ENCODE results near the gene KIF1A. TPM values are rescaled to one million over a fixed set of nuclear protein-coding genes. Genes with fewer than 3 reads are reported as not detected.

The KIF1A gene
- total and polyA plus RNA-seq, 2 donors (not counting 3 experiments of a cell fraction or from before 2014, with no cell fraction given) = 0.11 to 0.64 TPM

DNA sequence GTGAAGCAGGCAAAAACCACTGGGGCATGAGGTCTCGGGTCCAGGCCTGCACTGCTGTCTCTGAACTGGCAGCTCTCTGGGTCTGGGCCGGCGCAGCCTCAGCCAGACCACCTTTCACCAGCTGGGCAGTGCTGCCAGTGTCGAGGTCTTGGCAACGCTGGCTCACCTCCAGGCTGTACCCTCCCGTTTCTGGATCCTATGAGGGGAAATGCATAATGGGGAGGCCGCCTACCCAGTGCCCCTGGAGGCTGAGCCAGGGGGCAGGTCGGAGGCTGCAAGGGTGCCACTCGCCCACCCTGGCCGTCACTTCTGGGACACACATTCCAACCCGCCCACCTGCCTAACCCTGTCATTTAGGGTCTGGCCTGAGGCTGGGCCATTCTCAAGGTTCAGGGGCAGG is 24.6 kb downstream of the KIF1A start:
- dilution Hi-C loops (cut with MboI; ENCODE audit: extremely low pct_ligation_motif_present, low sequenced_read_pairs) = no loop called here
- no peak overlapping the region for H2AFZ ChIP-seq (ENCODE audit: low read depth, low read length)
- POLR2A ChIA-PET = no interaction called here
- H3K9me3 ChIP-seq (replicated peaks; ENCODE audit: control insufficient read depth, insufficient read depth, low read length) = no peaks in the 10 kb centered on the region
- no peaks in the 10 kb centered on the region for H3K9me1 ChIP-seq (replicated peaks; ENCODE audit: control insufficient read depth, extremely low read depth, insufficient read depth, low read length)
- H3K27ac ChIP-seq (ENCODE audit: insufficient read depth, low read depth, low read length) = no peak overlapping the region
- H3K27me3 ChIP-seq (ENCODE audit: control insufficient read depth in 2 of 2, insufficient read depth in 2 of 2, low read length in 2 of 2) = peaks cover 6 to 15% of the 10 kb centered on the region in 2 experiments
- no peak for FAIRE-seq
- no peak for DNase-seq (ENCODE audit: low read depth, low spot score)
- H3K79me2 ChIP-seq (ENCODE audit: control insufficient read depth, insufficient read depth, low read length) = no peaks in the 10 kb centered on the region
- no peak overlapping the region for H3K4me3 ChIP-seq (replicated peaks in 1 of 3; ENCODE audit: insufficient read depth in 1 of 3, low read depth in 1 of 3, low read length in 3 of 3)
- no peak overlapping the region for H3K9ac ChIP-seq (replicated peaks; ENCODE audit: extremely low read depth, insufficient read depth, low read length)
- no peaks in the 10 kb centered on the region for H4K20me1 ChIP-seq (replicated peaks; ENCODE audit: control insufficient read depth, extremely low read depth, insufficient read depth, low read length)
- no peak overlapping the region for H3K4me2 ChIP-seq (ENCODE audit: insufficient read depth, low read length)
- TF ChIP-seq GATA2 (IDR thresholded peaks at IDR 0.05; ENCODE audit: insufficient read depth, insufficient read length, low read depth, low read length) (no peak), POLR2AphosphoS5 (IDR thresholded peaks at IDR 0.05; ENCODE audit: insufficient read depth, low read depth, low read length) (no peak), JUN (IDR thresholded peaks at IDR 0.05; ENCODE audit: borderline replicate concordance, insufficient read depth, insufficient read length, low read depth) (no peak), POLR2A (IDR thresholded peaks at IDR 0.05; ENCODE audit: low read depth, low read length) (no peak), MYC (IDR thresholded peaks at IDR 0.05; ENCODE audit: low read depth, low read length) (no peak), FOS (IDR thresholded peaks at IDR 0.05; ENCODE audit: borderline replicate concordance, insufficient read depth, low read length) (no peak), EZH2 (IDR thresholded peaks at IDR 0.05; ENCODE audit: borderline replicate concordance, low read depth, low read length, severe bottlenecking) (no peak)
- TF ChIP-seq, protein P1, sequence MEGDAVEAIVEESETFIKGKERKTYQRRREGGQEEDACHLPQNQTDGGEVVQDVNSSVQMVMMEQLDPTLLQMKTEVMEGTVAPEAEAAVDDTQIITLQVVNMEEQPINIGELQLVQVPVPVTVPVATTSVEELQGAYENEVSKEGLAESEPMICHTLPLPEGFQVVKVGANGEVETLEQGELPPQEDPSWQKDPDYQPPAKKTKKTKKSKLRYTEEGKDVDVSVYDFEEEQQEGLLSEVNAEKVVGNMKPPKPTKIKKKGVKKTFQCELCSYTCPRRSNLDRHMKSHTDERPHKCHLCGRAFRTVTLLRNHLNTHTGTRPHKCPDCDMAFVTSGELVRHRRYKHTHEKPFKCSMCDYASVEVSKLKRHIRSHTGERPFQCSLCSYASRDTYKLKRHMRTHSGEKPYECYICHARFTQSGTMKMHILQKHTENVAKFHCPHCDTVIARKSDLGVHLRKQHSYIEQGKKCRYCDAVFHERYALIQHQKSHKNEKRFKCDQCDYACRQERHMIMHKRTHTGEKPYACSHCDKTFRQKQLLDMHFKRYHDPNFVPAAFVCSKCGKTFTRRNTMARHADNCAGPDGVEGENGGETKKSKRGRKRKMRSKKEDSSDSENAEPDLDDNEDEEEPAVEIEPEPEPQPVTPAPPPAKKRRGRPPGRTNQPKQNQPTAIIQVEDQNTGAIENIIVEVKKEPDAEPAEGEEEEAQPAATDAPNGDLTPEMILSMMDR (IDR thresholded peaks at IDR 0.05; ENCODE audit: extremely low read depth in 1 of 2, insufficient read depth in 1 of 2, low read depth in 1 of 2, low read length in 2 of 2) = no peak
- TF ChIP-seq, protein P2, sequence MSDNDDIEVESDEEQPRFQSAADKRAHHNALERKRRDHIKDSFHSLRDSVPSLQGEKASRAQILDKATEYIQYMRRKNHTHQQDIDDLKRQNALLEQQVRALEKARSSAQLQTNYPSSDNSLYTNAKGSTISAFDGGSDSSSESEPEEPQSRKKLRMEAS (IDR thresholded peaks at IDR 0.05; ENCODE audit: insufficient read depth, insufficient read length) = no peak
- CTCF ChIA-PET = no interaction called here
- no TSS peak for BruUV-seq (replicated peaks)
- no peaks in the 10 kb centered on the region for H3K36me3 ChIP-seq (ENCODE audit: control insufficient read depth in 2 of 2, extremely low read depth in 1 of 2, insufficient read depth in 2 of 2, low read length in 2 of 2)
- intact Hi-C loops (cut with micrococcal nuclease) = no loop called here
- no peaks in the 10 kb centered on the region for H3K4me1 ChIP-seq (ENCODE audit: control insufficient read depth, extremely low read depth, insufficient read depth, low read length)

All from endothelial cell of umbilical vein (primary cell).